ENCODE measurements around the gene MAST2.
"Not testable (repeated sequence)": the region's sequence is repeated elsewhere in the genome, so short reads cannot be mapped to it uniquely, and the experiment has no call there.

The MAST2 gene

GRCh38 chr1:45938029-45938428 is 134.6 kb downstream of the MAST2 start:
- no peak for DNase-seq (ENCODE audit: low spot score)

- no peak for DNase-seq (ENCODE audit: low spot score)
Observed at GRCh38 chr1:45942411-45942810, 139.0 kb downstream of the MAST2 start.

GRCh38 chr1:45943185-45943584 is 139.8 kb downstream of the MAST2 start:
- DNase-seq (ENCODE audit: low spot score) = no peak

- DNase-seq (ENCODE audit: low spot score) = no peak
Observed at GRCh38 chr1:45945426-45945825, 142.0 kb downstream of the MAST2 start.

- DNase-seq (ENCODE audit: low spot score) = not testable (repeated sequence)
Observed at GRCh38 chr1:45949462-45949861, 146.1 kb downstream of the MAST2 start.

GRCh38 chr1:45952072-45952471 is 148.7 kb downstream of the MAST2 start:
- DNase-seq (ENCODE audit: low spot score) = no peak

GRCh38 chr1:45953934-45954847 is 150.8 kb downstream of the MAST2 start:
- no peak for DNase-seq (ENCODE audit: low spot score)

- DNase-seq (ENCODE audit: low spot score) = no peak
Observed at GRCh38 chr1:45957684-45958083, 154.3 kb downstream of the MAST2 start.

- no peak for DNase-seq (ENCODE audit: low spot score)
Observed at GRCh38 chr1:45958317-45958716, 154.9 kb downstream of the MAST2 start.

- no peak for DNase-seq (ENCODE audit: low spot score)
Observed at GRCh38 chr1:45960930-45961715, 157.7 kb downstream of the MAST2 start.

- DNase-seq (ENCODE audit: low spot score) = not testable (repeated sequence)
Observed at GRCh38 chr1:45961936-45962335, 158.5 kb downstream of the MAST2 start.

- no peak for DNase-seq (ENCODE audit: low spot score)
Observed at GRCh38 chr1:45968941-45969666, 165.7 kb downstream of the MAST2 start.

GRCh38 chr1:45969866-45970265 is 166.5 kb downstream of the MAST2 start:
- no peak for DNase-seq (ENCODE audit: low spot score)

- DNase-seq (ENCODE audit: low spot score) = no peak
Observed at GRCh38 chr1:45971335-45971734, 167.9 kb downstream of the MAST2 start.

GRCh38 chr1:45971922-45972531 is 168.6 kb downstream of the MAST2 start:
- no peak for DNase-seq (ENCODE audit: low spot score)

- DNase-seq (ENCODE audit: low spot score) = no peak
Observed at GRCh38 chr1:45972621-45973020, 169.2 kb downstream of the MAST2 start.

GRCh38 chr1:45973121-45973520 is 169.7 kb downstream of the MAST2 start:
- DNase-seq (ENCODE audit: low spot score) = no peak

- DNase-seq (ENCODE audit: low spot score) = peak; percentile 8
Observed at GRCh38 chr1:45974541-45975269, 171.3 kb downstream of the MAST2 start.

GRCh38 chr1:45976623-45977022 is 173.2 kb downstream of the MAST2 start:
- no peak for DNase-seq (ENCODE audit: low spot score)

- DNase-seq (ENCODE audit: low spot score) = no peak
Observed at GRCh38 chr1:45979074-45979777, 175.8 kb downstream of the MAST2 start.

- DNase-seq (ENCODE audit: low spot score) = no peak
Observed at GRCh38 chr1:45979778-45980176, 176.4 kb downstream of the MAST2 start.

Measured in activated CD4-positive, alpha-beta T cell treated with anti-CD3 and anti-CD28 coated beads, Interleukin-2, Interleukin-4, amounts not matched to agents 100 ng/mL and 50 ng/mL, durations not matched to agents 16 hours and 8 hours (primary cell).